Measurements from ENCODE around the gene CAMK1D.
"Not testable (repeated sequence)": the region's sequence is repeated elsewhere in the genome, so short reads cannot be mapped to it uniquely, and the experiment has no call there.

CAMK1D gene

DNA sequence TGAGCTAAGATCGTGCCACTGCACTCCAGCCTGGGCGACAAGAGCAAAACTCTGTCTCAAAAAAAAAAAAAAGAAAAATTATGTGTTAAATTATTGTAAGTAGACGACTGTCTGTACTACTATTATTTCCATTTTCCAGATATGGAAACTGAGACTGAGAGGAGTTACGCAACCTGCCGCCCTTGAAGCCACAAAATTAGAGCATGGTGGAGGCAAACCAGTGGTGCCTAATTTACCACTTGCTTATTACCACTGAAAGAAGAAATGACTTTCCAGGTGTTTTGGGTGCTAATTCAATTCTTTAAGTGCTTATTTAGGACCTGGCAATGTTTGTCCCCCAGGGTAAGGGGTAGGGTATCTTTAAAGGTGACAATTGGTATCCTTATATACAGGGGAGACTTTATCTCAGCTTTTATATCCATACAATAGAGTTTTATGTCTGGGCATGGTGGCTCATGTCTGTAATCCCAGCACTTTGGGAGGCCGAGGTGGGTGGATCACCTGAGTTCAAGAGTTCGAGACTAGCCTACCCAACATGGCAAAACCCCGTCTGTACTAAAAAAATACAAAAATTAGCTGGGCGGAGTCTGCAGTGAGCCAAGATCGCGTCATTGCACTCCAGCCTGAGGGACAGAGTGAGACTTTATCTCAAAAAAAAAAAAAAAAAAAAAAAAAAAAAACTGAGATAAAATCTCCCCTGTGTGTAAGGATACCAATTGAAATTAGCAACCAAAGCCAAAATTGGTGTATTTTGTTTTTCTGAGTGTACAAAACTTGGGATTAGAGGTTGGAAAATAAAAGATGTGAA, 16.6 kb upstream of the CAMK1D start:
- ATAC-seq (replicated peaks), result no peak
- Mint-ChIP-seq H3K27ac (peak overlapping the region; percentile 65), H3K4me3 (peak overlapping the region; percentile 9 to 60), H3K4me1 (peaks cover 22 to 44% of the 10 kb centered on the region in 2 donors), H3K27me3 (no peaks in the 10 kb centered on the region), H3K9me3 (no peaks in the 10 kb centered on the region), H3K36me3 (no peaks in the 10 kb centered on the region)
- DNase-seq, result no peak

DNA sequence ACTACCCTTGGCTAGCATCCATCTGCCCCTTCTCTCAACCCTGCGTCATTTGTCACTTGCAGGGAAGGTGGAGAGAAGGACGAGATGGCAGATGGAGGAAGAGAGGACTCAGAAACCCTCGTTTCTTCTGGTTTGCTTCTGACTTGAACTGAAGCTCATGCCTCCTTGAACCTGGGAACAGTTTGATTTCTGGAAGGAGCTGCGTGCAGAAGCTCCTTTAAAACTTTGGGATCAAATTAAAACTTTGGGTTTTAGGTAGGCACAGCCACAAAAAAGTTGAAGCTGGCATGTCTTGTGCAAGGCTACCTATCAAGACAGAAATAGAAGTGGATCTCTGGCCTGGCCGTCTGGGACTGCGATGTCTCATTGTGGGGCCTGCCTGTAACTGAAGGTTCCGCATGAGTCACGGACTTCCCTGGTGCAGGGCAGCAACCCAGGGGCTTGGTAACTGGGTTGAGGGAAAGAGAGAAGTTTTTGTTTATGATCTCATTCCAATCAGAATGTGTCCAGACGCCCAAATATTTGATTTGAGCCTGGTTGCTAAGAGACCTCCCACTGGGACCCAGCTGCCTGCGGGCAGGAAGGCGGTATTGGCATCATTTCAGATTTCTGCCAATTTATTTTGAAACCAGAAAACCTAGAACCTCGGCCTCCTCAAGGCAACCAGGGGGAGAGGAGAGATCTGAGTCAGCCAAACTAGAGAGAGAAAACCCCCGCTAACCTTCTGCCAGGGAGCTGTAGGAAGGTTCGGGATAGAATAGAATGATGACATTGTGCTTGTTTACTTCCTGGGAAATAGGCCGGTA, 15.8 kb upstream of the CAMK1D start:
- ATAC-seq (replicated peaks) (peak; percentile 92 to 93), DNase-seq (peak; percentile 75)
- H3K27ac Mint-ChIP-seq, result peak overlapping the region; percentile 65
- H3K27me3 Mint-ChIP-seq, result no peaks in the 10 kb centered on the region
- H3K4me1 Mint-ChIP-seq, result peaks cover 23 to 46% of the 10 kb centered on the region in 2 donors
- no peaks in the 10 kb centered on the region for H3K9me3 Mint-ChIP-seq
- H3K4me3 Mint-ChIP-seq, result peak overlapping the region; percentile 9 to 60
- H3K36me3 Mint-ChIP-seq, result no peaks in the 10 kb centered on the region

DNA sequence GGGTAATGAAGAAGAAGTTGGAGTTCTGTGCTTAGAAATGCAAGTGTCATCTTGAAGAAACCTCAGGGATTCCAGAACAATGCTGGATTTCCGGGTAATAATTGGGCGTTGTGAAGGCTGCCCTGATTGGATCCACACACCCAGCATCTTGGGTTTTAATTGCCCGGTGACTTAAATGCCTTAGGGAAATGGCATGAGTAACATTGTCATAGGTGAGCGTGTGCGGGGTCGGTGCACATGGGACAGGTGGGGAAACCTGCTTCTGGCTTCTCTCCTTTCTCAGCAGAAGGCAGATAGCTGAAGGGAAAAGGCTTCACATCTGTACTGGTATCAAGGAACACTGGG, 15.2 kb upstream of the CAMK1D start:
- ATAC-seq (replicated peaks), result peak; percentile 12
- Mint-ChIP-seq H3K4me3 (peak overlapping the region; percentile 9 to 60), H3K27me3 (no peaks in the 10 kb centered on the region)

DNA sequence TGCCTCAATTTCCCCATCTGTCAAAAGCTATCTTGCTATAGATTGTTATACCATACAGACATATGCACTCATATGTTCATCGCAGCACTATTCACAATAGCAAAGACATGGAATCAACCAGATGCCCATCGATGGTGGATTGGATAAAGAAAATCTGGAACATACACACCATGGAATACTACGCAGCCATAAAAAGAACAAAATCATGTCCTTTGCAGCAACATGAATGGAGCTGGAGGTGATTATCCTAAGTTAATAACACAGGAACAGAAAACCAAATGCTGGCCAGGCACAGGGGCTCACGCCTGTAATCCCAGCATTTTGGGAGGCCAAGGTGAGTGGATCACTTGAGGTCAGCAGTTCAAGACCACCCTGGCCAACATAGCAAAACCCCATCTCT, 14.2 kb upstream of the CAMK1D start:
- not testable (repeated sequence) for H3K4me3 Mint-ChIP-seq; H3K9me3 Mint-ChIP-seq; ATAC-seq (replicated peaks); DNase-seq; H3K36me3 Mint-ChIP-seq; H3K27ac Mint-ChIP-seq; H3K27me3 Mint-ChIP-seq
- H3K4me1 Mint-ChIP-seq, result peaks cover 25 to 51% of the 10 kb centered on the region in 2 donors

More for the DNA sequence above, 15.2 kb upstream of the CAMK1D start:
- no peak for DNase-seq
- peak overlapping the region; percentile 65 for H3K27ac Mint-ChIP-seq
- H3K9me3 Mint-ChIP-seq, result no peaks in the 10 kb centered on the region
- no peaks in the 10 kb centered on the region for H3K36me3 Mint-ChIP-seq
- H3K4me1 Mint-ChIP-seq, result peaks cover 23 to 46% of the 10 kb centered on the region in 2 donors

DNA sequence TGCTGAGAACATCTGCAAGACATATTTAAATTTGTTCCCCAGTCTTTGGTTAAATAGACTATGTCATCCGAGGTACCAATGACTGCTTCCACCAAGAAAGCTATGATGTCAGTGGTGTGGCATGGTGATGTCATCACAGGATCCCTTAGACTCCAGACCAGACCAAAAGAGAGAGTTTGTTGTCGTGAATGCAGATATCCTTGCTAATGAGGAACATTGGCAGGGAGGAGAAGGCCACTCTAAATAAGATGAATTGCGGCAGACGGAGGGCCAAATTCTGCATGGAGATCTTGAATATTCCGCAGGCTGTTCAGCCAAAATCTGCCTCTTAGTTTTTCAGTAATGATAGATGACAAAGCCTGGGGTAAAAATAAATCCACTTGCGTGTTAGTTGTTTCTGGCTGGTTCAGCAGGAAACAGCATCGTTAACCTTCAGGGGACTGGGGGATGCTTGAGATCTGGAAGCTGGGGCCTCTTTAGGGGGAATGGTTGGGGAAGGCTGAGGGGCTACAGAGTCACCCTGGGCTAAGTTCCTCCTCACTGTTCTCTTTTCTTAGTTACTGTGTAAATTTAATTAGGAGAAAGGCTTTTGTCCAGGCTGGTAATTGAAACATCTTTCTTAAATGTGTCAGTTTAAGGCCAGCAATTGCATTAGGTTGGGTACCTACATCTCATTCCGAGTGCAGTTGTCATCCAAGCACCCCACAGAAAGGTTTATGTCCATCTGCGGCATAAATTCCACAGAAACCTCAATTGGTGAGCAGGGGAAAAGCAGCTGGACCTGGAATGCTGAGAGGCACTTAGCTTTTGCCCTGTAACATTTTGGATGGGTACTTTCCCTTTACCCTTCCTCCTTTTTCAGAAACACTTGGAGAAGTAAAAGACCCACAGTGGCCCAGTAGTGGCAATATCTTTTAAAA, 11.6 kb upstream of the CAMK1D start:
- Mint-ChIP-seq H3K4me3 (no peak overlapping the region), H3K27ac (no peak overlapping the region), H3K9me3 (no peaks in the 10 kb centered on the region), H3K4me1 (peaks cover 40 to 64% of the 10 kb centered on the region in 2 donors), H3K27me3 (no peaks in the 10 kb centered on the region), H3K36me3 (no peaks in the 10 kb centered on the region)
- no peak for ATAC-seq (replicated peaks)
- DNase-seq, result no peak

DNA sequence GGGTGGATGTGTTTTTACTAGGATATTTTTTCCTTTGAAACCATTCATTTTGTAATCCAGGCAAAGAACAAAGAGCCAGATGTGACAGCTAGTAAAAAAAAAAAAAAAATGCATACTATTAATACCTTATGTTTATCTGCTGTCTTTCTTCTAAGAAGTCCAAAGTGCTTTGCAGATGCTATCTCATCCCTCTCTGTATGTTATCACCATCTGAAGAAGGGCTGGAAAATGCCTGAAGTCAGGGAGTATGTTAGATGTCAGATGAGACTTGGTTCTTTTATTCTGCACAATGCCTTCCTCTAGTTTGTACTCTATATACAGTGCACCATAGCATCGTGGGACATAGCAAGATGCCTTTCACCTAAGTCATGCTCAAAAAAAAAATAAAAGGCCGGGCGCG, 10.4 kb upstream of the CAMK1D start:
- Mint-ChIP-seq H3K9me3 (peaks cover 0 to 3% of the 10 kb centered on the region in 2 donors), H3K36me3 (peaks cover 0 to 1% of the 10 kb centered on the region in 2 donors), H3K4me3 (no peak overlapping the region), H3K4me1 (peaks cover 33 to 54% of the 10 kb centered on the region in 2 donors), H3K27me3 (no peaks in the 10 kb centered on the region), H3K27ac (no peak overlapping the region)
- no peak for ATAC-seq (replicated peaks)
- DNase-seq, result no peak

DNA sequence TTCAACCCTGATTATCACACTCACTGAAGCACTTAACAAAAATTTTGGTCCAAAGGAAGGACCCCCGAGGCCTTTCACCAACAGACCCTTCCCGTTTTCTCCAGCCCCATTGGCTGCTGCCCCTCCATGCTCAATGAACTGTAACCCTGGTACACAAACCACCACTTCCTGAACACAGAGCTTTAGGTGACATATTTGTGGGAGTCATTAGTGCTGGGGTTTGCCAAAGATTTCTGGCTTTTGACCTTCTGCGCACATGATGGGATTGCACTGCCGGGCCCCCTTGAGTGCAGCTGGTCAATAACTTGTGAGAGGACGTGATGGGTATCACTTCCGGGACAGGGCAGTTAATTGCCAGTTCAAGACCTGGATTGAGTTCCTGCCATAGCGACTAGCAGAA, 9.0 kb upstream of the CAMK1D start:
- no peaks in the 10 kb centered on the region for H3K27me3 Mint-ChIP-seq
- DNase-seq, result no peak
- H3K27ac Mint-ChIP-seq, result no peak overlapping the region
- peaks cover 0 to 3% of the 10 kb centered on the region in 2 donors for H3K9me3 Mint-ChIP-seq
- peaks cover 34 to 58% of the 10 kb centered on the region in 2 donors for H3K4me1 Mint-ChIP-seq
- H3K4me3 Mint-ChIP-seq, result peak overlapping the region in 1 of 2 donors; percentile 61
- ATAC-seq (replicated peaks), result peak in 1 of 2 donors; percentile 27
- peaks cover 0 to 1% of the 10 kb centered on the region in 2 donors for H3K36me3 Mint-ChIP-seq

DNA sequence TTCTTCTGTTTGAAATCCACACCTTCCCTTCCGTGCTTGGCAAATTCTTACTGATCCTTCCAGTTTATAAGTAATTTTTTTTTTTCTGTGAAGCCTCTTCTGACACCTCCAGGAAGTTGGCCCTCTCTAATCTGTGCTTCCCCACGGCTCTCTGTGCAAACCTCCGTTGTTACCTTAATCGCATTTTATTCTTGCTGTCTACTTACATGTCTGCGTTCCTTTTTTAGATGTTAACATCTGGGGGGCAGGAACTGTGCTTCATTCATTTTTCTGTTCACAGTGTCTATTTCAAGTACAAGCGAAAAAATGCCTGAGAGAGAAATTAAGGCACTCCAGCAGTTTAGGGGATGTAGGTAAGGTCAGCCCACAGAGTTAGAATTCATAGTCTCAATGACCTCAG, 8.4 kb upstream of the CAMK1D start:
- H3K27me3 Mint-ChIP-seq, result no peaks in the 10 kb centered on the region
- ATAC-seq (replicated peaks) (peak; percentile 39 to 51), DNase-seq (no peak)
- H3K4me3 Mint-ChIP-seq, result peak overlapping the region; percentile 31 to 61
- H3K27ac Mint-ChIP-seq, result peak overlapping the region; percentile 90
- peaks cover 0 to 1% of the 10 kb centered on the region in 2 donors for H3K36me3 Mint-ChIP-seq
- H3K4me1 Mint-ChIP-seq, result peaks cover 32 to 58% of the 10 kb centered on the region in 2 donors
- peaks cover 0 to 3% of the 10 kb centered on the region in 2 donors for H3K9me3 Mint-ChIP-seq

DNA sequence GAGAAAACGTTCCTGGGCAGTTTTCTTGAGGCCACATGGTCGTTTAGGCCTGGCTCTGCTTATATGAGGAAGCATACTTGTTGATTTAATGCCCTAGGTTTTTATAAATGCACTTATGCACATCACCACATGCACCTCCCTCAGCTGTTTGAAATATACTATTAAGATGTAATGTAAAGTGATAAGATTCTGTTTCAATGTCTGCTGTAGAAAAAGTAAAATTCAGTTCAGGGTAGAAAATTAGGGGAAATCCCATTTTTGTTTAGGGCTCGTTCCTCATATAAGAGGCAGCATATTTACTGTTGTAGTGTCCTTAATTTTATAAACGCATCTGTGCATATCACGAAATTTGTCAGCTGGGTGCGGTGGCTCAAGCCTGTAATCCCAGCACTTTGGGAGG, 7.8 kb upstream of the CAMK1D start:
- peaks cover 0 to 1% of the 10 kb centered on the region in 2 donors for H3K36me3 Mint-ChIP-seq

DNA sequence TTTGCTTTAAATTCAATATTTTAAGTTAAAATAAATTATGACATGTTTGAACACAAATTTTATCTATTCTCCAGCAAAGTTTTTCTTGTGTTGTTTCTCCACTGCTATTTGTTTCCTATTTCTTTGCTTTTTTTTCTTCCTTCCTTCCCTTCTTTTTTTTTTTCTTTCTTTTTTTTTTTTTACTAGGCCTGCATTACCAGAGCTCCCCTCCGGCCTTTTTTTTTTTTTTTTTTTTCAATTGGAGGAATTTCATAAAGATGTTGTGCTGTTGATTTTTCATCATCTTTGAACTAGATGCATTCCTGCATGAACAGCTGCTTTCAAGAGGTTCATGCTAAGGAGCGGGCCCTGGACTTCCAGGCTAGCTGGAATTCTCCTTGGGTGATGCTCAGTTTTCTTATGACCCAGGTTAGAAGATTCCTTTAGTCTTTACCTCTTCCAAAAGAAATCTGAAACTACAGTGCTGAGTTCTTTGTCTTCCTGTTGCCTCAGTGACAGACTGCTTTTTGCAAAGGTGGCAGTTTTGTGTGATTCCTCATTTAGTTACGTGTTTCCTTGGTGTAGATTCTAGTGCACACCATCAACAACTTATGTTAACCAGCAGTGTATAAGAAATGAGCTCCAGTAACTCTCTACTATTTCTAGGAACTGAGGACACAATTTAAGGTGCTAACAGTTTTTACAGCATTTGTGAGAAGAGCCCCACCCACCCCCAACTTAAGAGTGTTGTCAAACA, 4.8 kb upstream of the CAMK1D start:
- Mint-ChIP-seq H3K4me3 (no peak overlapping the region), H3K4me1 (peaks cover 33 to 62% of the 10 kb centered on the region in 2 donors), H3K9me3 (peaks cover 0 to 3% of the 10 kb centered on the region in 2 donors), H3K36me3 (peaks cover 1 to 3% of the 10 kb centered on the region in 2 donors), H3K27me3 (no peaks in the 10 kb centered on the region), H3K27ac (peak overlapping the region; percentile 42)
- no peak for ATAC-seq (replicated peaks)
- no peak for DNase-seq

More for the DNA sequence above, 7.8 kb upstream of the CAMK1D start:
- DNase-seq, result no peak
- Mint-ChIP-seq H3K27ac (peak overlapping the region; percentile 90), H3K4me1 (peaks cover 30 to 55% of the 10 kb centered on the region in 2 donors), H3K9me3 (peaks cover 0 to 3% of the 10 kb centered on the region in 2 donors), H3K27me3 (no peaks in the 10 kb centered on the region), H3K4me3 (peak overlapping the region; percentile 26 to 61)
- peak; percentile 49 to 58 for ATAC-seq (replicated peaks)

DNA sequence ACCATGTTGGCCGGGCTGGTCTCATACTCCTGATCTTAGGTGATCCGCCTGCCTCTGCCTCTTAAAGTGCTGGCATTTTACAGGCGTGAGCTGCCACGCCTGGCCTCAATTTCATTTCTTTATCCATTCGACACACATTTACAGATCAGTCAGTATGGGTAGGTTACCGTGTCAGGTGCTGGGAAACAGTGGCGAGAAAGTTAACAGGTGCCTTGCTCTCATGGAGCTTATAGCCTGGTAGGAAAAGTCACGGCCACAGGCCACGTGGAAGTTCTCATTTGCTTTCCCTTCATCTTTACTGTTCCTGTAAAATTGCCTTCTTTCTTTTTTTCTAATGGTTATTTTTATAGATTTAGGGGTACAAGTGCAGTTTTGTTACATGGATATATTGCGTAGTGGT, 2.6 kb upstream of the CAMK1D start:
- H3K9me3 Mint-ChIP-seq, result peaks cover 0 to 3% of the 10 kb centered on the region in 2 donors
- H3K4me1 Mint-ChIP-seq, result peaks cover 30 to 59% of the 10 kb centered on the region in 2 donors
- no peak for ATAC-seq (replicated peaks)
- no peaks in the 10 kb centered on the region for H3K27me3 Mint-ChIP-seq
- H3K27ac Mint-ChIP-seq, result no peak overlapping the region
- H3K4me3 Mint-ChIP-seq, result no peak overlapping the region
- peaks cover 11 to 13% of the 10 kb centered on the region in 2 donors for H3K36me3 Mint-ChIP-seq
- no peak for DNase-seq

DNA sequence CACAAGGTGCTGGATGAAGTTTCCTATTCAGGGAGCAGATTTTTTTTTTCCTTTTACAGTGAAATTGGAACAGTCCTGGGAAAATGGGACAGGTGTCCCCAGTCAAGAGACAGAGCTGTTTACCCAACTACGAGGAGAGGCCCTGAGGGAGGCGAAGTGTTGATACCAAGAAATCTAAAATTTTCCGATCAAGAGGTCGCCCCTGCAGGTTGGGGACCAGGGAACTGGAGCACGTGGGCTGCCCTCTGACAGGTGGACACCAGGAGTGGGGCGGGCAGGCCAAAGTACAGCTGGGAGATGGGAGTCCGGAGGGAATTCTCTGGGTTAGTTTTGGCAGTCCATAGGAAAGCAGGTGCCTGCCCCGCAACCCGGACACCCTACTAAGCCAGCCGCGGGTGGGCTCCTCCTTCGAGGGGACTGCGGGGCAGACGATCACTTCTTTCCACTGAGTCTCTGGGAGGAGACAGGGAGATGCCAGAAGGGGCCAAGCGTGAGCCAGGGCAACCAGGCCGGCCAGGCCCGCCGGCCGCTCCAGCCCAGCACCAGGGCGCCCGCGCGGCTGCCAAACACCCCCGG, 965 bp upstream of the CAMK1D start:
- peaks cover 13% of the 10 kb centered on the region in 2 donors for H3K36me3 Mint-ChIP-seq
- DNase-seq, result no peak
- peak overlapping the region; percentile 98 for H3K27ac Mint-ChIP-seq
- no peaks in the 10 kb centered on the region for H3K27me3 Mint-ChIP-seq
- H3K4me1 Mint-ChIP-seq, result peaks cover 33 to 57% of the 10 kb centered on the region in 2 donors
- H3K4me3 Mint-ChIP-seq, result peak overlapping the region; percentile 89 to 91
- peaks cover 0 to 2% of the 10 kb centered on the region in 2 donors for H3K9me3 Mint-ChIP-seq
- ATAC-seq (replicated peaks), result no peak

DNA sequence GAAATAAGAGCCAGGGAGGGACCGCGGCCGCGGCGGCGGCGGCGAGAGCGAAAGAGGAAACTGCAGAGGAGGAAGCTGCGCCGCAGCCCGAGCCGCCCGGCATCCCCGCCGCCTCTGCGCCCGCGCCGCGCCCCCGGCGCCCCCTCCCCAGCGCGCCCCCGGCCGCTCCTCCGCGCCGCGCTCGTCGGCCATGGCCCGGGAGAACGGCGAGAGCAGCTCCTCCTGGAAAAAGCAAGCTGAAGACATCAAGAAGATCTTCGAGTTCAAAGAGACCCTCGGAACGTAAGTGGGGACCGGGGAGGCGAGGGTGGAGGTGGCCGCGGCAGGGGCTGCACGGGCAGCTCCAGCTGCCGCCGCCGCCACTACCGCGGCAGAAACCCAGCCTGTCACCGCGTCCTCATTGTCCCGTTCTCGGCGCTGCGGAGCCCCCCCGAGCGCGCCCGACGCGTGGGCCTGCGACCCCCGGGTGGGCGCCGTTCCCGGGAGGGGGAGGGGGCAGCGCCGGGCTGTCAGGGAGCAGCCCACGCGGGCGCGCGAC, 351 bp downstream of the CAMK1D start:
- H3K4me1 Mint-ChIP-seq, result peaks cover 40 to 65% of the 10 kb centered on the region in 2 donors
- ATAC-seq (replicated peaks) (peak; percentile 6 to 59), DNase-seq (no peak)
- H3K36me3 Mint-ChIP-seq, result peaks cover 14 to 18% of the 10 kb centered on the region in 2 donors
- H3K4me3 Mint-ChIP-seq, result peak overlapping the region; percentile 98 to 99
- H3K27me3 Mint-ChIP-seq, result no peaks in the 10 kb centered on the region
- H3K9me3 Mint-ChIP-seq, result no peaks in the 10 kb centered on the region
- H3K27ac Mint-ChIP-seq, result peak overlapping the region; percentile 99
